SK-N-SH (cell line): Measurements from ENCODE around the gene PYCR2.

ENCODE experiments used
- CTCF ChIP-seq: fragments of 200-600 bp; sonication (generic); IDR thresholded peaks from 2 replicates; pipeline ENCODE4 v1.6.1; 2017; ENCODE audit warnings: antibody characterized with exemption, mild to moderate bottlenecking, moderate library complexity
- ELF1 ChIP-seq: IDR thresholded peaks from 2 replicates; pipeline ENCODE4 v1.4.0; 2012
- EP300 ChIP-seq, 2 experiments: IDR thresholded peaks; 2 replicates each; pipeline versions ENCODE4 v1.4.0 to v1.6.1; 2012; ENCODE audit warnings: borderline replicate concordance in 1 of 2, low read depth in 1 of 2, low read length in 1 of 2
- FOXM1 ChIP-seq: IDR thresholded peaks from 2 replicates; pipeline ENCODE4 v1.4.0; 2012; ENCODE audit warnings: low read depth, mild to moderate bottlenecking
- GABPA ChIP-seq: IDR thresholded peaks from 2 replicates; pipeline ENCODE4 v1.4.0; 2012; ENCODE audit warnings: low read depth, mild to moderate bottlenecking
- GATA2 ChIP-seq: sonication (generic); formaldehyde crosslinking; IDR thresholded peaks from 2 replicates; pipeline ENCODE4 v1.5.0; 2020; ENCODE audit warnings: mild to moderate bottlenecking, missing genetic modification reagents
- MAX ChIP-seq: IDR thresholded peaks from 2 replicates; pipeline ENCODE4 v1.4.0; 2012; ENCODE audit warnings: low read depth
- POLR2AphosphoS5 ChIP-seq: IDR thresholded peaks from 2 replicates; pipeline ENCODE4 v1.6.1; 2012; ENCODE audit warnings: low read depth, low read length
- RCOR1 ChIP-seq: fragments of 150-350 bp; IDR thresholded peaks from 2 replicates; pipeline ENCODE4 v1.6.1; 2017; ENCODE audit warnings: antibody characterized with exemption, low read length
- REST ChIP-seq: IDR thresholded peaks from 2 replicates; pipeline ENCODE4 v1.6.1; 2012; ENCODE audit warnings: mild to moderate bottlenecking, low read depth, low read length, moderate library complexity
- SMC3 ChIP-seq: IDR thresholded peaks from 2 replicates; pipeline ENCODE4 v1.6.1; 2012; ENCODE audit warnings: low read depth, low read length, improper control_type of control experiment
- TAF1 ChIP-seq: IDR thresholded peaks from 2 replicates; pipeline ENCODE4 v1.6.1; 2012; ENCODE audit warnings: low read depth, mild to moderate bottlenecking, low read length, moderate library complexity, borderline replicate concordance
- ZBTB33 ChIP-seq: IDR thresholded peaks from 2 replicates; pipeline ENCODE4 v1.4.0; 2012; ENCODE audit warnings: low read depth, borderline replicate concordance

- TF ChIP-seq POLR2AphosphoS5 (no peak), TAF1 (no peak), CTCF (no peak), REST (no peak), SMC3 (no peak), EP300 (IDR thresholded peaks at IDR 0.05; ENCODE audit: borderline replicate concordance in 1 of 2, low read depth in 1 of 2, low read length in 1 of 2) (no peak), GATA2 (CRISPR knock-in tag) (no peak), RCOR1 (no peak), MAX (no peak), ELF1 (no peak), GABPA (no peak), ZBTB33 (no peak), FOXM1 (no peak)
Measured at GRCh38 chr1:225946082-225946620, 22.1 kb upstream of the PYCR2 start.
